GM18909 (cell line): ENCODE results near the gene ARPC4.
"Not testable (repeated sequence)": the region's sequence is repeated elsewhere in the genome, so short reads cannot be mapped to it uniquely, and the experiment has no call there.

Source experiments
- ATAC-seq: cut with Tn5 transposase; IDR thresholded peaks from one replicate; pipeline ENCODE4 v1.9.1; 2021; ENCODE audit warnings: mild to moderate bottlenecking; ENCODE audit not compliant: unreplicated experiment, poor library complexity

ARPC4 gene

GRCh38 chr3:9769426-9770275 is 23.2 kb upstream of the ARPC4 start, which contains the start of gene CAMK1:
Gene CAMK1, minus strand, starts transcription at chr3:9769947. Its CDS starts 2,198 bp downstream, at chr3:9767749.
- peak; percentile 69 for ATAC-seq

GRCh38 chr3:9770276-9770812 is 22.5 kb upstream of the ARPC4 start:
- no peak for ATAC-seq

- ATAC-seq = not testable (repeated sequence)
These were observed 21.9 kb upstream of the ARPC4 start for GRCh38 chr3:9771007-9771406.

- ATAC-seq = no peak
These were observed 15.8 kb upstream of the ARPC4 start for GRCh38 chr3:9776896-9777693.

GRCh38 chr3:9777694-9778021 is 15.2 kb upstream of the ARPC4 start:
- ATAC-seq = no peak

GRCh38 chr3:9778143-9779074 is 14.5 kb upstream of the ARPC4 start:
- ATAC-seq = no peak

GRCh38 chr3:9779075-9779593 is 13.7 kb upstream of the ARPC4 start:
- no peak for ATAC-seq

- ATAC-seq = peak; percentile 72
These were observed 13.0 kb upstream of the ARPC4 start for GRCh38 chr3:9779721-9780457.

- ATAC-seq = no peak
These were observed 12.4 kb upstream of the ARPC4 start for GRCh38 chr3:9780458-9780812.

- no peak for ATAC-seq
These were observed 12.0 kb upstream of the ARPC4 start for GRCh38 chr3:9780910-9781309.

GRCh38 chr3:9781551-9781950 is 11.3 kb upstream of the ARPC4 start:
- no peak for ATAC-seq

- ATAC-seq = no peak
These were observed 10.8 kb upstream of the ARPC4 start for GRCh38 chr3:9781978-9782603.

GRCh38 chr3:9782770-9783169 is 10.1 kb upstream of the ARPC4 start:
- no peak for ATAC-seq

GRCh38 chr3:9783954-9784353 is 8.9 kb upstream of the ARPC4 start:
- ATAC-seq = no peak

- no peak for ATAC-seq
These were observed 7.9 kb upstream of the ARPC4 start for GRCh38 chr3:9784965-9785364.

- ATAC-seq = no peak
These were observed 7.3 kb upstream of the ARPC4 start for GRCh38 chr3:9785602-9786001.

- no peak for ATAC-seq
These were observed 6.6 kb upstream of the ARPC4 start for GRCh38 chr3:9786209-9786739.

GRCh38 chr3:9786825-9787669 is 5.8 kb upstream of the ARPC4 start:
- ATAC-seq = no peak
